Activated naive CD4-positive, alpha-beta T cell treated with anti-CD3 and anti-CD28 coated beads, Interleukin-2, amount 50 U/mL, for 72 hours (primary cell): ENCODE measurements around the gene CACNA2D4. TPM values are rescaled to one million over a fixed set of nuclear protein-coding genes. Genes with fewer than 3 reads are reported as not detected.

Experiments used
- ATAC-seq, 2 donors: fragments of 150-1000 bp; cut with Tn5 transposase; 2 replicates each; pipeline ENCODE4 v1.10.0; 2021; ENCODE audit warnings: mild to moderate bottlenecking in 2 of 2, moderate library complexity in 2 of 2
- DNase-seq, 2 donors: peaks; one replicate each; pipeline ENCODE4 v3.0.0; 2021 to 2022; ENCODE audit warnings: low spot score in 2 of 2
- H3K27ac Mint-ChIP-seq, 2 donors: one replicate each; pipeline ENCODE4 v1.8.0; 2022; ENCODE audit warnings: mild to moderate bottlenecking in 2 of 2, mixed read lengths in 2 of 2
- H3K36me3 Mint-ChIP-seq, 2 donors: one replicate each; pipeline ENCODE4 v1.8.0; 2022; ENCODE audit warnings: mixed read lengths in 2 of 2
- H3K9me3 Mint-ChIP-seq, 2 donors: one replicate each; pipeline ENCODE4 v1.8.0; 2022; ENCODE audit warnings: mixed read lengths in 2 of 2
- total RNA-seq, 2 donors: library from RNA; stranded (reverse); gene quantifications; one replicate each; pipeline ENCODE4 v1.2.3, GENCODE V29; 2022

CACNA2D4 gene
- total RNA-seq, 2 donors from 2014 or later, result 3.8 to 5.4 TPM

- peak in 1 of 2 donors; percentile 16 for ATAC-seq
- H3K36me3 Mint-ChIP-seq, result peaks cover 5 to 14% of the 10 kb centered on the region in 2 donors
- no peak overlapping the region for H3K27ac Mint-ChIP-seq
- no peaks in the 10 kb centered on the region for H3K9me3 Mint-ChIP-seq
- no peak for DNase-seq
Measured at GRCh38 chr12:1760566-1761382, 157.7 kb downstream of the CACNA2D4 start.

DNA sequence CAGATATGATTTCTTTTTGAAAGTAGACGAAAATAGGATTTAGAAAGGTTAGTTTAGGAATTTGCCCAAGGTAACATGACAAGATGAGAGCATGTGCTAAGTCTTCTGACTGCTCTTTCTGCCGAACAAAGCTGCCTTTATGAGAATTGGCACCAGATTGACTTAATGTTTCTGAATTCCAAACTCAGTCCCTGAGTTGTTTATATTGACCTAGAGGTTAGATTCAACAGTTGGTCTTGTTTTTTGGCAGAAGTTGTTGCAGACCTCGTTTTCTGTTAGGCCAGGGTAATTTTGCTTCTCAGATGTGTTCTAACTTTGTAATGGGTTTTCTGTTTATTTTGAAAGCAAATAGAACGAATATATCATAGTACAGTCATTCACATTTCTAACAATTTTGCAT, 159.6 kb downstream of the CACNA2D4 start:
- Mint-ChIP-seq H3K36me3 (peaks cover 5 to 14% of the 10 kb centered on the region in 2 donors), H3K9me3 (no peaks in the 10 kb centered on the region), H3K27ac (no peak overlapping the region)
- DNase-seq (no peak), ATAC-seq (no peak)

- Mint-ChIP-seq H3K9me3 (no peaks in the 10 kb centered on the region), H3K36me3 (peaks cover 5 to 14% of the 10 kb centered on the region in 2 donors), H3K27ac (no peak overlapping the region)
- ATAC-seq (no peak), DNase-seq (no peak)
Measured at GRCh38 chr12:1758376-1758775, 160.1 kb downstream of the CACNA2D4 start.

GRCh38 chr12:1750300-1750699, 168.2 kb downstream of the CACNA2D4 start:
- Mint-ChIP-seq H3K36me3 (peaks cover 25 to 37% of the 10 kb centered on the region in 2 donors), H3K27ac (no peak overlapping the region), H3K9me3 (peaks cover 5 to 21% of the 10 kb centered on the region in 2 donors)
- ATAC-seq, result no peak
- DNase-seq, result no peak

- Mint-ChIP-seq H3K36me3 (peaks cover 25 to 38% of the 10 kb centered on the region in 2 donors), H3K9me3 (peaks cover 5 to 21% of the 10 kb centered on the region in 2 donors), H3K27ac (no peak overlapping the region)
- DNase-seq (no peak), ATAC-seq (no peak)
Measured at GRCh38 chr12:1749019-1749418, 169.4 kb downstream of the CACNA2D4 start.

DNA sequence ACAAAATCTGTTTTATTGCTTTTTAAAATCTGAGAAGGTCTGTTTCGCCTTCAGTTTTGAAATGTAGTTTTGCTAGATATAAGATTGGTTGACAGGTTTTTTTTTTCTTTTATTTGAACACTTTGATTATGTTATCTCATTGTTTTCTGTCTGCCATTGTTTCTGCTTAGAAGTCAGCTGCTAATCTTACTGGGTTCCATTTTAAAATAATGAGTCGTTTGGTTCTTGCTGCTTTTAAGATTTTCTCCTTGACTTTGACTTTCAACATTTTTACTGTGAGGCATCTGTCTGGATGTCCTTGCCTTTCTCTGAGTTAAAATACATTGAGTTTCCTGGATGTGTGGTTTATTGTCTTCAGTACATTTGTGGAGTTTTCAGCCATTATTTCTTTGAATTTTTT, 170.8 kb downstream of the CACNA2D4 start:
- no peak overlapping the region for H3K27ac Mint-ChIP-seq
- H3K36me3 Mint-ChIP-seq, result peaks cover 25 to 38% of the 10 kb centered on the region in 2 donors
- ATAC-seq (no peak), DNase-seq (no peak)
- peaks cover 5 to 21% of the 10 kb centered on the region in 2 donors for H3K9me3 Mint-ChIP-seq

DNA sequence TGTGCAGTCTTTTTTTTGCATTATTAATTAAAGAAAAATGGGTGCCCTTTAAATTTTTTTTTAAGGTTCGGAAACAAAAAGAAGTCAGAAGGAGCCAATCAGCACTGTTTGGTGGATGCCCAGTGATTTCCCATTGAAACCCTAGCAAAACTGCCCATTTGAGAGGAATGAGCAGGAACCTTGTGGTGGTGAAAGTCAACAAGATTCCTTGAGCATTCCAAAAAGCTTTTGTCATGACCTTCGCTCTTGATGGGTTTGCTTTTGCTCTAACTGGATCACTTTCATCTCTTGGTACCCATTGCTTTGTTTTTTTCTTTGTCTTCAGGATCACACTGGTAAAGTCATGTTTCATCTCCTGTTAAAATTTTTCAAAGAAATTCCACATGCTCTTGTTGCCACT, 173.5 kb downstream of the CACNA2D4 start:
- Mint-ChIP-seq H3K9me3 (peaks cover 5 to 21% of the 10 kb centered on the region in 2 donors), H3K36me3 (peaks cover 25 to 38% of the 10 kb centered on the region in 2 donors), H3K27ac (no peak overlapping the region)
- ATAC-seq (no peak), DNase-seq (no peak)

Other genes starting within 250 kb of the CACNA2D4 start
- 10 to 100 TPM; 35.3 to 45.5 TPM for gene ADIPOR2, start 227.6 kb downstream of the CACNA2D4 start, total RNA-seq
- not detected for gene LRTM2, start 98.1 kb downstream of the CACNA2D4 start, total RNA-seq
- 10 to 100 TPM in 1 of 2 donors, 1 to 10 TPM in 1; 9.0 to 13.6 TPM for gene DCP1B, start 85.8 kb upstream of the CACNA2D4 start, total RNA-seq
- under 1 TPM; 0.05 to 0.31 TPM for gene CACNA1C, start 134.3 kb upstream of the CACNA2D4 start, total RNA-seq